Measurements from ENCODE around the gene HK2. TPM values are rescaled to one million over a fixed set of nuclear protein-coding genes. Genes with fewer than 3 reads are reported as not detected.

HK2 gene
- total RNA-seq, 2 donors from 2014 or later: 8.7 to 114 TPM

GRCh38 chr2:74846481-74846880 lies 12.6 kb downstream of the HK2 start:
- Histone ChIP-seq H3K36me3 (no peaks in the 10 kb centered on the region), H3K27me3 (replicated peaks; ENCODE audit: insufficient read depth) (no peaks in the 10 kb centered on the region), H3K27ac (peak overlapping the region; percentile 87 to 89), H3K4me1 (replicated peaks) (peaks cover 21% of the 10 kb centered on the region), H3K9me3 (no peaks in the 10 kb centered on the region), H3K4me3 (no peak overlapping the region)
- WGBS: 100% methylated on average over 2 of the region's 2 CpGs
- no peak for TF ChIP-seq POLR2A (IDR thresholded peaks at IDR 0.05)
- TF ChIP-seq CTCF (IDR thresholded peaks at IDR 0.05): no peak
- TF ChIP-seq POLR2AphosphoS5 (IDR thresholded peaks at IDR 0.05): no peak
- intact Hi-C loops (cut with DNase I): no loop called here
- DNase-seq (ENCODE audit: low spot score): no peak

DNA sequence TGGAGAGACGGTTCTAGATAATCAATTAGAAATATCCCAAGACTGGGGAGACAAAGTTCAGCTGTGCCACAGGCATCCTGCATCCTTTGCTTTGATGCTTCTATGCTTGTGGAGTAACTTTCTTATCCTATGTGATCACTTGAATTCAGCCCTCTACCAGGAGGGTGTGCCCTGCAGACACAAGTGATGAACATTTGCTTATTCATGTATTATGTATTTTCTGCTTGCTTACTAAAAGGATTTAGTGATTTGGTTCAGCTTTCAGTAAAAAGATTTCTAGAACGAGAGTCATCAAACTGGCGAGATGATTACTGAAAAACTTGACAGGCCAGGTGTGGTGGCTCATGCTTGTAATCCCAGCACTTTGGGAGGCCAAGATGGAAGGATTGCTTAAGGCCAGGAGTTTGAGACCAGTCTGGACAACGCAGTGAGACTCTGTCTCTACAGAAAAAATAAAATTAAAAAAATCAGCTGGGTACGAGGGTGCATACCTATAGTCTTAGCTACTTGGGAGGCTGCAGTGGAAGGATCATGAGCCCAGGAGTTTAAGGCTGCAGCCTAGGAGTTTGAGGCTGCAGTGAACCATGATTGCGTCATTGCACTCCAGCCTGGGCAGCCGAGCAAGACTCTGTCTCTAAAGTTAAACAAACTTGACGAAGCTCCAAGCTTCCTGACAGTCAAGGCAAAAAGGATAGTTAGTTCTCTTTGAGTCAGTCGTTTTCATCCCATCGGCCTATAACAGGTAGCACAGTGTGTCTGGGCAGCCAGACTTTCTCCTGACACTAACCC lies 13.3 kb downstream of the HK2 start:
- WGBS: 83% methylated on average over 10 of the region's 10 CpGs
- peak overlapping the region; percentile 87 to 89 for H3K27ac ChIP-seq

DNA sequence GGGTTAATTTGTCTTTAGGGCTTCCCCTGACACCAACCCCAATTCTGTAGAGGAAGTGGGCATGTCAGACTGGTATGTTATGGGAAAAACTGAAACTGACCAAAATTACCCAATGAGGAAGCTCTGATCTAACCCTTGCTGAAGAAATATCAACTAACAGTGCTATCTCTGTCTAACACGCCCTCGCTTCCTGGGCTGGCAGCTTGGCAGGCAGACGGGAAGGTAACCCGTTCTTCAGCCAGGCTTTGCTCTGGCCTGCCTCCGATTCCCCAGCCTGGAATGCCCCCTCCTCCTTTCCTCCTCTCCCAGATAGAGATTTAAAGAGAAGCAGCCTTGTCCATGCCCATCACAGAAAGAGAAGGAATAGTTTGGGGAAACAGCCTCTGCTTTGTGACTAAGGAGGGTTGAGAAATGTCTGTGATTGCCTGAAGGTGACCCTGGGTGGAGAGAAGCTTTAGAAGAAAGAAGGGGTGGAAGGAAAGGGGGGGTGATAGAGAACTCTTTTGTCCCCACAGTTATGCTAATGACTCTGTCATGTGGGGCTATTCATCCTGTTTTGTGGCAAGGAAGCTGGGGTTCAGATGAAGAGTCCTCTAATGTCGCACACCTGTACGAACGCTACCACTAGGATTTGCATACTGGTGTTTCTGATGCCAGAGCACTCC lies 15.4 kb downstream of the HK2 start:
- DNase-seq (ENCODE audit: low spot score): peak; percentile 44
- Histone ChIP-seq H3K4me1 (replicated peaks) (peaks cover 16% of the 10 kb centered on the region), H3K27ac (peak overlapping the region; percentile 35 to 50), H3K9me3 (no peaks in the 10 kb centered on the region), H3K27me3 (replicated peaks; ENCODE audit: insufficient read depth) (no peaks in the 10 kb centered on the region), H3K36me3 (no peaks in the 10 kb centered on the region), H3K4me3 (no peak overlapping the region)
- peak; percentile 41 for TF ChIP-seq POLR2AphosphoS5 (IDR thresholded peaks at IDR 0.05)
- TF ChIP-seq CTCF (IDR thresholded peaks at IDR 0.05): no peak
- no peak for TF ChIP-seq POLR2A (IDR thresholded peaks at IDR 0.05)
- intact Hi-C loops (cut with DNase I): no loop called here
- 49% methylated on average over 8 of the region's 8 CpGs for WGBS

More for the DNA sequence above, 13.3 kb downstream of the HK2 start:
- Histone ChIP-seq H3K27me3 (replicated peaks; ENCODE audit: insufficient read depth) (no peaks in the 10 kb centered on the region), H3K4me1 (replicated peaks) (peaks cover 21% of the 10 kb centered on the region), H3K4me3 (no peak overlapping the region), H3K36me3 (no peaks in the 10 kb centered on the region), H3K9me3 (no peaks in the 10 kb centered on the region)
- DNase-seq (ENCODE audit: low spot score): no peak
- TF ChIP-seq CTCF (IDR thresholded peaks at IDR 0.05): no peak
- TF ChIP-seq POLR2A (IDR thresholded peaks at IDR 0.05): no peak
- no peak for TF ChIP-seq POLR2AphosphoS5 (IDR thresholded peaks at IDR 0.05)
- intact Hi-C loops (cut with DNase I): no loop called here

GRCh38 chr2:74850496-74851190 lies 16.7 kb downstream of the HK2 start:
- WGBS: 75% methylated on average over 3 of the region's 3 CpGs
- no peak overlapping the region for H3K4me3 ChIP-seq
- no peaks in the 10 kb centered on the region for H3K27me3 ChIP-seq (replicated peaks; ENCODE audit: insufficient read depth)
- intact Hi-C loops (cut with DNase I): no loop called here
- DNase-seq (ENCODE audit: low spot score): no peak
- no peak overlapping the region for H3K27ac ChIP-seq
- no peaks in the 10 kb centered on the region for H3K9me3 ChIP-seq
- no peaks in the 10 kb centered on the region for H3K36me3 ChIP-seq
- TF ChIP-seq POLR2A (IDR thresholded peaks at IDR 0.05): no peak
- TF ChIP-seq POLR2AphosphoS5 (IDR thresholded peaks at IDR 0.05): no peak
- no peak for TF ChIP-seq CTCF (IDR thresholded peaks at IDR 0.05)
- peaks cover 7% of the 10 kb centered on the region for H3K4me1 ChIP-seq (replicated peaks)

Data from prostate gland (tissue), 2 donors.